NCI-H748 (cell line): ENCODE data around the gene DOCK10.

Experiments
- DNase-seq: peaks from one replicate; lab custom pipeline; 2025; ENCODE audit not compliant: unreplicated experiment; lab: John Stamatoyannopoulos, UW

Gene DOCK10

DNA sequence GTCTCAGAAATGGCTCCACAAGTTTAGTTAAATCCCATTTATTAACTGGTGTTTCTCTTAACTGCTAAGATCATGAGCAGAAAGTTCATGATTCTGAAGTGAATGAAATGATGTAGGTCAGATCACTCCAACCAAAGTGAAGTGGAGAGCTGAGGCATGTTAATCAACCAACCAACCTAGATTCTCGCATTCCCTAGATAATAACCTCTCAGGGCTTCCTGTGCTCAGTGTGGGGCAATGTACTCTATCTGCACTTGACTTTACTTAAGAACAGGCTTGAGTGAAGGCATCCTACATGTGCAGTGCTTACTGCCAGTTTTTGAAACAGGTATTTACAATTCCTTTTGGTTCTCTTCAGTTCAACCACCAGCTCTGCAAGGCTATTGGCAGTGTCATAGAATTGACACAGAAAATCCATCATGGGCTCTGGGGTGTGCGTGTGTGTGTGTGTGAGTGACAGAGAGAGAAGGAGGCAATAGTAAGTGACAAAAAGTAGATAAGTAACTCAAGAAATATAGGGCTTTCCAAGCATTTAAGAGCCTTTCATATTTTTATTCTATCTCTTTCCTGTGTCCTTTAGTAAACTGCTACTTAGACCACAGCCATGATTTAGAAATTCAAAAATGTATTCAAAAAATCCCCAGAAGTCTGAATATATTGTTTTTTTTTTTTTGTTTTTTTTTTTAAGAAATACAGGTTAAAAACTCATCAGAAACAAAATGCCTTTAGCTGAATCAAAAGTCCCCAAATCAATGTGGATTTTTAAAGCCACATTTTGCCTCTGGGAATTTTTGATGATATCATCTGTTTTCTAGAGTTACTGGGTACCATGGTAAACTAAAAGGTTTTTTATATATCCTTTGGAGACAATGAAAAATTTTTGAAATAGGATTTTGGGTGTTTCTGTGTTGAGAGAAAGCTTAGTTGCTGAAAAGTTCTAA is 28.6 kb downstream of the DOCK10 start:
- no peak for DNase-seq

DNA sequence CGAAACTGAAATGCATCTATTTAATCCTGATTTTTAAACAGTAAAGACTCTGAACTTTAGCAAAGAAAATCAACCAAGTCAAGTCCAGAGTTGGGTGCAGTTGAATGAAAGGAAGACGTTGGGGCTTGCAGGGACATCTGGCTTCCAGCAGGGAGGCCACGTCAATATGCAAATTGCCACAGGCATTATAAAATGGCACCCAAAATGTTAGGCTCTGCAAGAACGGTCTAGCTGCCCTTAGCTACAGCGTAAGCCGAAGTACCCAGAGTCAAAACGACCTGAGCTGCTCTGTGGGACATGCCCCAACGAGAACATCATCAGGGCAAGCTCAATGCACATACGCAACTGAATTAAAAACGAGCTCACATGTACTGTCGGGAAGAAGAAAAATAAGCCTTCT is 30.7 kb downstream of the DOCK10 start:
- DNase-seq: no peak

DNA sequence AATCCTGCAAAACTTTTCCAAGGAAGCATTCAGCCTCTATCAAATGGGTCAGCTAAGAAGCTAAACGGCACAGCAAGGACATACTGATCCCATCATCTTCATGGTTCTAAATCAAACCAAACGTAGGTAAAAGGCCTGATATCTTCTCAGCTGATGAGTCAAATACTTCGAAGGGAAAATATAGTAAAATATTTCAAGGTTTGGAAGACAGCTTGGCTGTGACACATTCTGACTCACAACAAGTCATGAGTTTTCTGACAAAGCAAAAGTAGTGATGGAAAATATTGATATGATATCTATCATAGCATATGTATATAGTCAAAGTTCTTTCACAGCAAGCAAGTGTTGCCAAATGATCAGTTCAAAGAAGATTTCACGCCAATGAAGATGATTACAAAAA is 31.5 kb downstream of the DOCK10 start:
- no peak for DNase-seq

DNA sequence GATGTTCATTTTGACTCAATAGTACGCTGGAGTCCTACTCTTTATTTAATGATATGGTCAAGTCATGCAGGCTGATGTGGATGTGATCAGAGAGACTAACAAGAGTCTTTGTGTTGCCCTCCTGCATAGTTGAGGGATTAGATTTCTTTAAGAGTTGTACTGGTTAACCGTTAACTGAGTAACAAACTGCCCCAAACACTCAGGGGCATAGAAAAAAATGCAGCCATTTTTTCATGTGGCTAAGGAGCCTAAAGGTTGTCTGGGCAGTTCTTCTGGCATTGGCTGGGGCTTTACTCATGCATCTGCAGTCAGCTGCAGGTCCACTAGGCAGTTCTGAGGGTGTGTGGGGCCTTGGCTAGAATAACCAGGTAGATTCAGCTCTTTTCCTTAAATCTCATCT is 32.5 kb downstream of the DOCK10 start:
- no peak for DNase-seq

DNA sequence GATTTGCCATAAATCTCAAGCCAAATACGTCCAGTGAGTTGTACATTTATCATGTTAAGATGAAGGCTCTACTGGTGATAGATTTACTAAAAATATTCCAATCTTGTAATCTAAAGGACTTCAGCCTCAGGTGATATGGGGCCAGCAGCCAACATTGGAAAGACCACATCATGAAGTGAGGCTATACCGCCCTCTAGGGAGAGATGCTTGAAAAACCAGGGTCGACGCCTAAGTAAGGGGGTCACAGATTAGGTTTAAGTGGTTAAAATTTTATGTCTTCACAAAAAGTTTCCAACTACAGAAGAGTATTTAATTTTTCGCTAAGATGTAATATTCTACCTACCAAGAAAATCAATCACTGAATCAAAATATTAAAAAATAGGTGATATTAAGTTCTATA is 33.3 kb downstream of the DOCK10 start:
- peak; percentile 56 for DNase-seq

DNA sequence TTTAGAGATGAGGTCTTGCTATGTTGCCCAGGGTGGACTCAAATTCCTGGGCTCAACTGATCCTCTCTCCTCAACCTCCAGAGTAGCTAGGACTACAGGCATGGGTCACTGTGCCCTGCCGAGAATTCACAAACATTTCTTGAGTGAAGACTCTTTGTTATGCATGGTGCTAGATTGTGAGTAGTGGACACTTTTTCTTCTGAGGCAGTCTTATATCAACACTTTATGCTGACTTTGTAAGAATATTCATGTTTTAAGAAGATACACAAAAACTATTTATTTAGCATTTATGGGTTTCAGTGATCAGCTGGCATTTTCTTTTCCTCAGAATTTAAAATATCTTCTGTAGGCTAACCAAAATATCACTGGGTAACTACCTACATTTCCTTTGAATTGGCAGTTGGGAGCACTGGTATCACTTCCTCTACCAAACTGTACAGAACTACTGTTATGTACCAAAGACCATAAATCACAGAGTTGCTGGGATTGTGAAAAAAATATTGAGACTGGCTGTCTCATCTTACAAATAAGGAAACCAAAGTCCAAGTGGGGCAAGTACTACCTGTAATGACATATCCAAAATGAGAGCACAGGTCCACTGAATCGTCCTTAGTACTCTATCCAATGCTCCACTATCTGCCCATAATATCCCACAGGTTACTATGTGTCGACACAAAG is 34.0 kb downstream of the DOCK10 start:
- no peak for DNase-seq

DNA sequence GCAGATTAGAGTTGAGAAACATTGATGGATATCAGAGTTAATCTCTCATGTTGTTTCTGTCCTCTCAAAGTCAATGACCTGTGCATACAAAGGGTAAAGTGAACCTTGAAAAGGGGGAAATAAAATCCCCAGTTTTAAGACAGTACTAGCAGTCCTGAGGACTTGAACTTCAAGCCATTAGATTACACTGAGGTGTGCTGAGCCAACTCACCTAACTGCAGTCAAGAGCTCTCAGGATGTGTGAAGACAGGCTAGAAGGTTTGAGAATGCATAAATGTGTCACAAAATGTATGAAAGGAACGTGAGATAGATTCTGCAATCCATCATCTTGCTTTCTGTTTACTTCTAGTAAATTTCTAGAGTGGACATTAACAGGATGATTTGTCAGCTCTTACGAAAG is 35.5 kb downstream of the DOCK10 start:
- no peak for DNase-seq

DNA sequence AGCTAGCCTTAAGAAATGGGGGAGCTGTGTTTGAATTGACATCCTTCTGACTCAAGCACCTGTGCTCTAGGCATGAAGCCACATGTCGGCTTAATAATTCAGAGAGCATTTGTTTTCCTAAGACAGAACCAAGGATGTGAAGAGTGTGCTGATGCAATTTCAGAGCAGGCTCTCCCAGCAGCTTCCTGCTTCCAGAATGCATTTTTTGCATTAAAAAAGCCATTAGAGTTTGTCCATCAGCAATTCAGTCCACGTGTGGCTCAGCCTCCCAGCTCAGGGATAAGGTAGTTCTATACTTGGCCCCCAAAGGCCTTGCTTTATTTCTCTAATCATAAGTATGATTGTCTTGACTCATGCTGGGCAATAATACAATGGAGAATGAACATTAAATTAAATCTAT is 37.7 kb downstream of the DOCK10 start:
- DNase-seq: no peak

DNA sequence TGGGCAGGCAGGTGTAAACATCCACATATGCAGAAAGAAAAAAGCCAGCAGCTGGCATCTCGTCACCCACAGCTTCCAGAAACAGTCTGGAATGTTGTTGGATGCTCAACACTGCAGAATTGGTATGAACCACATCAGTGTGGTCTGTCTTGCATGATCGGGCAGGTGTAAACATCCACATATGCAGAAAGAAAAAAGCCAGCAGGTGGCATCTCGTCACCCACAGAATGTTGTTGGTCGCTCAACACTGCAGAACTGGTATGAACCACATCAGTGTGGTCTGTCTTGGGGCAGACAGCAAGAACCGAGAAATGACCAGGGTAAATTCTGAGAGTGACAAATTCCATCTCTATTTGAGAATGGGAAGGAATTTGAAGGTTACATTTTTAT is 39.6 kb downstream of the DOCK10 start:
- peak; percentile 33 for DNase-seq

DNA sequence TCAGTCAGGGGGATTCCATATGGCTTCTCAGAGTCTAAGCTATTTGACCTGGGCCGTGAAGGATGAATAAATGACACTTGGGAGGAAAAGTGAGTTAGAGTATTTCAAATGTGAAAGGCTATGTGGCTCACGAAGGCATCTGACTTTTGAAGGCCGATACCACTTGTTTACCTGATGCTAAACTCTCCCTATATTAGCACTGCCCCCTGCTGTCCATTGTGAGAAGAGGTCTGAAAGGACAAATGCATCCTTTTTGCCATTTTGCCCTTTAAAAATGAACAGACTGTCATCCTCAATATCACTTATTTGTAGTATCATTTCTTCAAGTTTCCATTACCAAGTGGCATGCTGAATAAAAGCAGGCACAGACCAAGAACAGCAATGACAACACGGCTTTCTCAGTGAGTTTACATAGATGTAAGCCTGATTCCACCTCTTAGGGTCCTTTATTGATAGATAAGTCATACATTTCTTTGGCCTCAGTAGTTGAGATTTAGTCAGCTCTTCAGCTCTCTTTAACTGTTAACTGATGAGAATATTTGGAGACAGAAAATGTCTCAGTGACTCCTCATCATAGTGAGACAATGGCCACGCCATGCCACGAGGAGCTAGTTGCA is 40.1 kb downstream of the DOCK10 start:
- DNase-seq: peak; percentile 77

DNA sequence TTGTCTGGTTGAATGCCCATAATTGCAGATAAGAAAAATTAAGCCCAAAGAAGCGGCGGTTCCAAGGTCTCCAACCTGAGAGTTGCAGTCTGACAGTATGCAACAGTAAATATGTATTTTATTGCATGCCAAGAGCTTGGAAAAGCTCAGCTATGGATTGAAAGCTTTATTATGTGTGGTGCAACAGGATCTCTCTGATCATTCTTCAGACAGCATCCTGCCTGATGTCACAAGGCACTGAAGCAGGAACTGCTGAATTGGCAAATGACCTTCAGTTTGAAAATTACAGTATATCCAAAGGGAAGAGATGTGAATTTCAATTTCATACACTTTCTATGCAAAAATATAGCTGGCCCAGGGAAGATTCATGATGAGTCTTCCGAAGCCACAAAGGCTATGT is 42.5 kb downstream of the DOCK10 start:
- no peak for DNase-seq

DNA sequence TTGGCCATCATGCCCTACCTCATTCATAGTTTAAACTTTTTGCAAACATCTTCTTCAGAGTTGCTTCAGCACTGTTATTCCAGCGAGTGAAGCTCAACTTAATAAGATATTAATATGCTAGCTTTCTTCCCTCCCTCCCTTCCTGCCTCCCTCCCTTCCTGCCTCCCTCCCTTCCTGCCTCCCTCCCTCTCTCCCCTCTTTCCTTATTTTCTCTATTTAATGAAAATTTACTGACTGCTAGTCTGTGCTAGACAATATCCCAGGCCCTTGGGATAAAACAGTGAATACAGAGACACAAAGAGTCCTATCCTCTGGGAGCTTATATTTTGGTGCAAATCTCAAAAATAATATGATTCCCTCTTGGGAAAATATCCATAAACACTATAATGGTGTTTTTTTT is 42.9 kb downstream of the DOCK10 start:
- DNase-seq: no peak

DNA sequence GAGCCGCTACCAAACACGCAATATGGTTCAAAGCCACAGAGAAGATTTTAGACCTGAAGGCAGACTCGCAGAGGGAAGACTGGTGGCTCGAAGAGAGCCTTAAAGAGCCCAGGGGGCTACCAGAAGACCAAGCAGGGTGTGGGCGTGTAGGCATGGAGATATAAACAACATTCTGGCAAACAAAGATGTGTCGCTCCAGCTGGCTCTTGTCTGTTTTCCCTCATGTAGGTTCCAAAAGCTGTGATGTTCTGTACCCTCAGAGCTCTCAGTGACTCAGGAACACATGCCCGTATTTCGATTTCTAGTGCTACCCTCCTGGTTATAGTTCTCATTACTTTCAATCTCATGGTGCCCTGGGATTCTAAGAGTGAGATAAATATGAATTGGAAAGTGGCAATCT is 44.5 kb downstream of the DOCK10 start:
- peak; percentile 52 for DNase-seq

DNA sequence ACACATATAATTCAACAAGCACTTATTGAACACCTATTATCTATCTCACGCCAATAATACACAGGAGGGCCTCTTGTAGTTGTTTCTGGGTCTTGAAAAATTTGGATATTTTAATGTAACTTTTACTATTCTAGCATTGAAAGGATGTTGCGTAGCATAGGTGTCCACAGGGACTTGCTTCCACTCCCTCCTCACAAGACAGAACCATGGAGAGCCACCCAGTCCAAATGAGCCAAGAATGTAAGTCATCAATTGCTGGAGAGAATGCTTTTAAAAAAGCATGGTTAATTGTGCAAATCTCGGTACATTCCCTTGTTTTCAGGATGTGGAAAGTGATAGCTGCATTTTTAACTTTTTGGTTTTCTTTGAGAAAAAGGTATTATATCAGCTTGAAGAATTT is 46.8 kb downstream of the DOCK10 start:
- no peak for DNase-seq

DNA sequence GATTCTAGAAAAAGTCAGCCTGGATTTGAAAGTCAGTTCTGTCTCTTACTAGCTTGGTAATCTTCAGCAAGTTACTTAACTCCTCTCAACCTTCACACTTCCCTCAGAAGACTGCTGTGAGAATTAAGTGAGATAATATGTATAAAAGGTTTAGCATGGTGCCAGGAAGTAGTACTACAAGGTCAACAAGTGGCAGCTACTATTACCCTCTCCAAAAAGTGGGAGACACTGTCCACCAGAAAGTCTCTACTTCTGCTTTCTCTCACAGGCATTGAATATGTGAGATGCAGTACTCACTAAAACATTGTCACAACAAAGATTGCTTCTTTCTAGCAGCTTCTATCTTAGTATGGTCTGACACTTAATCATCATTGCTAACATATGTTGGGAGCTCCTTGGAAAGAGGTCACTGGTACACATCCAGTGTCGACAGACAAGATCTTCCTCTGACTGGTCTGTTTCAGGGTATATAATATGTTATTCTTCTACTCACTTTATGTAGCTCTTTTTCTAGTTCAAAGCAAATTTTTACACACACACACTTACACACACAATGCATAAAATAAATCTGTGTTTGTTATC is 47.9 kb downstream of the DOCK10 start:
- no peak for DNase-seq

DNA sequence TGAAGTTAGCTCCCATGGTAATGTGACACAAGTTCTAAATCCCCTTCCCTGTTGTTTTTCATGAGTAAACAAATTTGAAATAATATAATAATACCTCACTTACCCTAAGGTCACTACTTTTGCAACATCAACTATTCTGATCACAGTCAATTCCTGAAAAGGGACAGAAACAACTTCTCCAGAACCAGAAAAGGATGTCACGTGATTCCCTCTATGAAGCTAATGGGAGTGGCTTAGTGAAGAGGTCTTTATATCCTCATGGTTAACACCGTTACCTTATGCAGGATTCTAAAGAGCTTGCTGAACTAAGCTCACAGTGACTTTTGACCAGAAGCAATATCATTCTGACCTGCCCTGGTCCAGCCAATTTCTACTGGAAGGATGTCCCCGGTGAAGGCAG is 51.6 kb downstream of the DOCK10 start:
- no peak for DNase-seq

DNA sequence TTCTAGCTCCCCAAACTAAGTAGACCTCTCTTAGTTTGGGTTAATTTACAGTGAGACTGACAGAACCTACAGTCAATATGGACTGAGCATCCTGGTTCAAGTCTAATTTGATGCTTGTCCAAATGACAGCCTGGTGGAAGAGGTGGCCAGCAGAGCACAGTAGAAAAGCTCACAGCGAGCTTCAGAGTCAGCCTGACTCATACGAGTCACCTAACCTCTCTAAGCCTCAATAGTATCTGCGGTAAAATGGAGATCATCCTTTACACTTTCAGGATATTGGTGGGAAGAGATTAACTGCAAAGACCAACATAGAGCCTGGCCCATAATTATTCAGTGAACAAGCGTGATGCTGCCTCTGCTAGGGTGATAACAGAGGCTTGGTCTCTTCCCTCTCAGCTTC is 54.5 kb downstream of the DOCK10 start:
- DNase-seq: no peak

DNA sequence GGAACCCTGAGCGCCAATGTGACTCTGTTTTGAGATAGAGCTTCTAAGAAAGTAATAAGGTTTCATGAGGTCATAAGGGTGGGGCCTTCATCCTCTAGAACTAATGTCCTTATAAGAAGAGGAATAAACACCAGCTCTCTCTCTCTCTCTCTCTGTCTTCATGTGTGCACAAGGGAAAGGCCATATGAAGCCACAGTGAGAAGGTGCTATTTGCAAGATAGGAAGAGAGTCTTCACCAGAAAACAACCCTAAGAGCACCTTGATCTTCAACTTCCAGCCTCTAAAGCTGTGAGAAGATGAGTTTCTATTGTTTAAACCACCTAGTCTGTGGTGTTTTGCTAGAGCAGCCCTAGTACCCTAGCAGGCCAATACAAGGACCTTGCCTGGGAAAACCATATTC is 55.8 kb downstream of the DOCK10 start:
- DNase-seq: no peak

DNA sequence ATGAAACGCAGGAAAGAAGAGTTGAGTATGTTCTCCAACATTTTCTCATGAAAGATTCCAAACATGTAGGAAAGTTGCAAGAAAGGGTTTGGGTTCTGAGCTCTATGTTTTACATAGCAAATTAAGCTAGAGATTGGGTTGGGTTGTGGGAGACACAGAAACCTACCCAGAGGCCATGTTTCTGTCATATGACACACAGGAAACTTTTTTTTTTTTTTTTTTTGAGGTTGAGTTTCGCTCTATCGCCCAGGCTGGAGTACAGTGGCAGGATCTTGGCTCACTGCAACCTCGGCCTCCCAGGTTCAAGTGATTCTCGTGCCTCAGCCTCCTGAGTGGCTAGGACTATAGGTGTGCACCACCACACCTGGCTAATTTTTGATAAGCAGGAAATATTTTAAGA is 57.6 kb downstream of the DOCK10 start:
- DNase-seq: no peak

DNA sequence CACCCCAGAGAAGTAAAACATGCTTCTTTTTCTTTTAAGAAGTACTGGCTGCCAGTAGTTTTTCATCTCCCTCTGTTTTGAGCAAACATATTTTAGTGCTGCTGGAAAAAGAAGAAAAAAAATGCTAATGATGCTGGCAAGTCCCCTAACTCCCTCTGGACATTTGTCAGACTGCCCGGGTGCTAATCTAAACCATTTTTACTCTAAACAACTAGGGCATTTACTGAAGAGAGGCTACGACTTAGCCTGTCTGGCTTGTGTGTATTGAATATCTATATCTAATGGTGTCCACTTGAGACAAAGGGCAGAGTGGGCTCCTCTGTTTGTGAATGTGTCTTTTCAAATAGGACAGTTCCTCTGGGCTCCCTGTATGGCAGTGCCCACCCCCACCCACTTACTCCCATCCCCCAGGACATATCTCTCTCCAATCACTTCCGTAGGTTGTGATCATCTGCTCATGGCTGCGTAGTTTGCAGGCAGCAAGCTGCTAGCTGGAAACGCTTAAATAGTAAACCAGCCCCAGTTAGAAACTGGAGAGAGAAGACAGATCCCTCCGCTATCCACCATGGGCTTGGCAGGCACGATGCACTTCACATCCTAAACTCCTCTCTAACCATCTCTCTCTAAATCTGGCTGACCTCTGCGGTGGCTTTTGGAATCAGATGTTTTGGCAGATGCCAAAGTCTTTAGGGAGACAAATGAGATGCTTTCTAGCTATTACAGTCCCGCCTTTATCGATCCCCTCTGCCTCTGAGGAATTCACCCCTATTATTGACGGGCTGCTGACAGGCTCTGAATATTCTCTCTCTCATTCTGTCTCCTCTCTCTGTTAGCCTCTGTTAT is 58.3 kb downstream of the DOCK10 start:
- DNase-seq: peak; percentile 85
